ENCODE measurements around the gene ZEB2. TPM values are rescaled to one million over a fixed set of nuclear protein-coding genes. Genes with fewer than 3 reads are reported as not detected.

The ZEB2 gene
- total and polyA plus RNA-seq, 12 donors: 29.0 to 226 (median 142) TPM

- Histone ChIP-seq H3K27me3 (no peaks in the 10 kb centered on the region), H3K9me3 (replicated peaks in 1 of 3) (no peaks in the 10 kb centered on the region), H3K36me3 (replicated peaks in 1 of 2) (no peaks in the 10 kb centered on the region), H3K27ac (peak overlapping the region; percentile 46 to 88 (median 65)), H3K4me3 (peak overlapping the region in 1 of 4 donors; percentile 30), H3K4me1 (replicated peaks in 1 of 2) (peaks cover 30 to 83% of the 10 kb centered on the region in 2 donors)
- 25 to 54% (median 37%) methylated on average over 7 of the region's 7 CpGs for WGBS, 4 donors
- intact Hi-C loops (cut with DNase I): no loop called here
- DNase-seq: peak; percentile 61 to 85 (median 81)
- TF ChIP-seq CTCF (IDR thresholded peaks at IDR 0.05) (peak; percentile 43 to 63 (median 52)), POLR2A (IDR thresholded peaks at IDR 0.05) (peak; percentile 22 to 81)
These were observed 70.9 kb downstream of the ZEB2 start for GRCh38 chr2:144449028-144449406.

- intact Hi-C loops (cut with DNase I): no loop called here
- no peak for DNase-seq
- H3K27ac ChIP-seq: peak overlapping the region; percentile 46 to 88 (median 65)
- no peaks in the 10 kb centered on the region for H3K36me3 ChIP-seq (replicated peaks in 1 of 2)
- no peaks in the 10 kb centered on the region for H3K9me3 ChIP-seq (replicated peaks in 1 of 3)
- H3K4me3 ChIP-seq: peak overlapping the region in 1 of 4 donors; percentile 30
- no peaks in the 10 kb centered on the region for H3K27me3 ChIP-seq
- TF ChIP-seq CTCF (IDR thresholded peaks at IDR 0.05): no peak
- no peak for TF ChIP-seq POLR2A (IDR thresholded peaks at IDR 0.05)
- peaks cover 33 to 83% of the 10 kb centered on the region in 2 donors for H3K4me1 ChIP-seq (replicated peaks in 1 of 2)
- WGBS, 4 donors: 50 to 63% (median 55%) methylated on average over 10 of the region's 10 CpGs
These were observed 71.4 kb downstream of the ZEB2 start for GRCh38 chr2:144448389-144449027.

GRCh38 chr2:144447535-144447934 is 72.4 kb downstream of the ZEB2 start:
- peaks cover 30 to 83% of the 10 kb centered on the region in 2 donors for H3K4me1 ChIP-seq (replicated peaks in 1 of 2)

GRCh38 chr2:144446136-144446535 is 73.8 kb downstream of the ZEB2 start:
- Histone ChIP-seq H3K27me3 (no peaks in the 10 kb centered on the region), H3K27ac (peak overlapping the region in 3 of 5 donors; percentile 12 to 30 (median 24)), H3K9me3 (replicated peaks in 1 of 3) (no peaks in the 10 kb centered on the region), H3K36me3 (replicated peaks in 1 of 2) (no peaks in the 10 kb centered on the region), H3K4me1 (replicated peaks in 1 of 2) (peaks cover 44 to 86% of the 10 kb centered on the region in 2 donors), H3K4me3 (no peak overlapping the region)
- no peak for DNase-seq
- no peak for TF ChIP-seq CTCF (IDR thresholded peaks at IDR 0.05)
- TF ChIP-seq POLR2A (IDR thresholded peaks at IDR 0.05): no peak
- 76 to 85% (median 79%) methylated on average over 3 of the region's 3 CpGs for WGBS, 4 donors
- intact Hi-C loops (cut with DNase I): no loop called here

More at GRCh38 chr2:144447535-144447934, 72.4 kb downstream of the ZEB2 start:
- Histone ChIP-seq H3K9me3 (replicated peaks in 1 of 3) (no peaks in the 10 kb centered on the region), H3K27ac (peak overlapping the region in 3 of 5 donors; percentile 64 to 88 (median 81)), H3K4me3 (no peak overlapping the region), H3K36me3 (replicated peaks in 1 of 2) (no peaks in the 10 kb centered on the region), H3K27me3 (no peaks in the 10 kb centered on the region)
- intact Hi-C loops (cut with DNase I): no loop called here
- no peak for TF ChIP-seq POLR2A (IDR thresholded peaks at IDR 0.05)
- no peak for TF ChIP-seq CTCF (IDR thresholded peaks at IDR 0.05)
- WGBS, 4 donors: 85 to 98% (median 86%) methylated on average over 4 of the region's 4 CpGs
- no peak for DNase-seq

Measured in adrenal gland (tissue), 12 donors.